Measurements from ENCODE around the gene ZBTB34.
A peak's percentile ranks its signal among the peaks of the same experiment; 100 is the strongest.

ZBTB34 gene

DNA sequence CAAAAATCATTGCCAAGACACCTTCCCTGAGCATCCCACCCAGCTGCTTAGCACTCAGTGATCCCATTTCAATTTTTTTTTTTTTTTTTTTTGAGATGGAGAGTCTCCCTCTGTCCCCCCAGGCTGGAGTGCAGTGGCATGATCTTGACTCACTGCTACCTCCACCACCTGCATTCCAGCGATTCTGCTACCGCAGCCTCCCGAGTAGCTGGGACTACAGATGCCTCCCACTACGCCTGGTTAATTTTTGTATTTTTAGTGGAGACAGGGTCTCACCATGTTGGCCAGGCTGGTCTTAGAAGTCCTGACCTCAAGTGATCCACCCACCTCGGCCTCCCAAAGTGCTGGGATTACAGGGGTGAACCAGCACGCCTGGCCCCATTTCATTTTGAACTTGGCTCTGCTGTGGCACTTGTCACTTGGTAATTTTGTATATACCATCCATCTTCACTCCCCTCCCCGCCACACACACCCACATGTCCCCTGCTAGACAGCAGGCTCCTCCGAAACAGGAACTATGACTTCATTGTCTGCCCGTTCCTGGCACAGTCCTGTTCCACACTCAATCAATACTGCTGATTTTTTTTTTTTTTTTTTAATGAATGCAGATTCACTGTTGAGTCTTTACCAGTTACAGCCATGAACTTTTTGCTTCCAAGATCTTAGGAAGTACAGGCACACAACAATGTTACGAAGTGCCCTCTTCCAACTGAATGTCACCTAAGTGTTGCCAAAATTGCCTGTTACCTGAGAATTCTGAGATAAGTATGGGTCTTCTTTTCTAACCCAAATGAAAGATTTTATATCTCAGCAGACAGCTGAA is 17.3 kb upstream of the ZBTB34 start:
- no peak for DNase-seq (ENCODE audit: low read depth in 2 of 2)

DNA sequence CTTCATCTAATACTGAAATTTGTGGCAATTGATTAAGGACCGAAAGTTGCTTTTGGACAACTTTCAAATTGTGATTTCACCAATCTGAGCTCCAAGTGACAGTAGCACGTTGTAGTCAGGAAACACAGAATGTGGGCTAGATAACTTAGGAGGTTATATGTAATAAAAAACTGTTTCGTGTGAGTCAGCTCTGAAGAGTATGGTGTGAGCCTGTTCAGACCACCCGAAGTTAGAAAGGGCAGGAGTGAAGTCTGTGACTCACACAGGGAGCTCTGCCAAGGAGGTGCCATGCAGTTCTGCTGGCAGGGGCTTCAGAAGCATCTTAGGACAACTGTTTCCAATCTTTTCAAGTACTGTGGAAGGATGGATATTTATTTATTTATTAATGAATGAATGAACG is 16.4 kb upstream of the ZBTB34 start:
- no peak for DNase-seq (ENCODE audit: low read depth in 2 of 2)

- DNase-seq (ENCODE audit: low read depth in 2 of 2) = no peak
Observed at GRCh38 chr9:126847051-126847450, 13.4 kb upstream of the ZBTB34 start.

- no peak for DNase-seq (ENCODE audit: low read depth in 2 of 2)
Observed at GRCh38 chr9:126849591-126850225, 10.7 kb upstream of the ZBTB34 start.

DNA sequence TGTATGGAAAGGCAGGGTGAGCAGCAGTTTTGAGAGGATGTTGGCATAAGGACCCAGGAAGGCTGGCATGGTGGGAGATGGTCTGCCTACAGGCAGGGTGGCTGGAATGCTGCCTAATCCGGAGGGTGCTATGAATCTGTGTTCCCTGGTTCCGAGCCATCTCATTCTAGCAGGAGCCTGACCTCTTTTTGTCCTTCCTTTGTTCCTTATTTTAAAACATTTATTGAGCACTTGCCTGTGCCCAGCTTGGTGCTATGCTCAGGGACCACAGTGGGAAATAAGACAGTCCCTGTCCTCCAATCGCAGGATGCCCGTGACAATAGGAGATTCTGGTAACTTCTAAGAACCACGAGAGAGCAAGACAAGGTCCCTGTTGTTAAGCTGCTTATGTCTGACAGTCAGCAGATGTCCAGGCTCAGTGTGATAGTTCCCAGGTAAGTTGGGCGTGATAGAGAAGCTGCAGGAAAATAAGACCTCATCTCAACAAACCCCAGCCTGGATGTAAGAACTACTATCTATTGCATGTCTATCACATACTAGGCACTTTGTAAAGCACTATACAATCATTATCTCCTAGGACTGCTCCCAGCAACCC is 9.1 kb upstream of the ZBTB34 start:
- DNase-seq (ENCODE audit: low read depth in 2 of 2) = no peak

- no peak for DNase-seq (ENCODE audit: low read depth in 2 of 2)
Observed at GRCh38 chr9:126852086-126852688, 8.3 kb upstream of the ZBTB34 start.

DNA sequence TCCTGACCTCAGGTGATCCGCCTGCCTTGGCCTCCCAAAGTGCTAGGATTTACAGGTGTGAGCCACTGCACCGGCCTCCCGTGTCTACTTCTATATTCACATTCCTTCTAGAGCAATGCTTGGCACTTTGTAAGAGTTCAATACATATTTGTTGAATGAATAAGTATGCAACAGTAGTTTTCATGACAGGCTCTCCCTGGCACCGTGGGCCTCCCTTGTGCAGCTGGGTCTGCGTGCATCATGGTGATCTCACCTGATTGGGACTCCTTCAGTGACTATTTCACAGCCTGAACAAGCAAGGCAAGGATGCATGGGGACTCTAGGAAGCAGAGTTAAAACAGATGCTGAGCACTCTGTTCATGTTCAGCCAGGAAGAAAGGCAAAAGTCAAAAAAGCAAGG is 6.8 kb upstream of the ZBTB34 start:
- DNase-seq (ENCODE audit: low read depth in 2 of 2) = no peak

GRCh38 chr9:126854734-126855133 is 5.7 kb upstream of the ZBTB34 start:
- no peak for DNase-seq (ENCODE audit: low read depth in 2 of 2)

DNA sequence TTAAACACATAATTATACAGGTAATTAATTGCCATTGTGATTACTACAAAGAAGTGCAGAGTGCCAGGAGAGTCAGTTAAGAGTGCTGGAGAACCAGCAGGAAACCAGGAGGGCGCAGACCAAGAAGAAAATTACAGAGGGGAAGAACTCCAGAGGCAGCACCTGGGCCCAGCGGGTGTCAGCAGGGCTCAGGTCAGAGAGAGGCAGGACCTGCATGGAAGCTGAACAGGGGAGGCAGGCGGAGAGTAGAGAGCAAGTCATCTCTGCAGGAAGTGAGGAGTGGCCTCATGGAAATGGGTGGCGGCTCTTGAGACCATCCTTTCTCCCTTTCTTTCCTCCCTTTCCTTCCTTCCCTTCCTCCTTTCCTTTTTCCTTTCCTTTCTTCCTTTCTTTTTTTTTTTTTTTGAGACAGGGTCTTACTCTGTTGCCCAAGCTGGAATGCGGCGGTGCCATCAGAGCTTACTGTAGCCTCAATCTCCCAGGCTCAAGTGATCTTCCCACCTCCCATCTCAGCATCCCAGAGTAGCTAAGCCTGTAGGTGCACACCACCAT is 4.0 kb upstream of the ZBTB34 start:
- DNase-seq (ENCODE audit: low read depth in 2 of 2) = no peak

DNA sequence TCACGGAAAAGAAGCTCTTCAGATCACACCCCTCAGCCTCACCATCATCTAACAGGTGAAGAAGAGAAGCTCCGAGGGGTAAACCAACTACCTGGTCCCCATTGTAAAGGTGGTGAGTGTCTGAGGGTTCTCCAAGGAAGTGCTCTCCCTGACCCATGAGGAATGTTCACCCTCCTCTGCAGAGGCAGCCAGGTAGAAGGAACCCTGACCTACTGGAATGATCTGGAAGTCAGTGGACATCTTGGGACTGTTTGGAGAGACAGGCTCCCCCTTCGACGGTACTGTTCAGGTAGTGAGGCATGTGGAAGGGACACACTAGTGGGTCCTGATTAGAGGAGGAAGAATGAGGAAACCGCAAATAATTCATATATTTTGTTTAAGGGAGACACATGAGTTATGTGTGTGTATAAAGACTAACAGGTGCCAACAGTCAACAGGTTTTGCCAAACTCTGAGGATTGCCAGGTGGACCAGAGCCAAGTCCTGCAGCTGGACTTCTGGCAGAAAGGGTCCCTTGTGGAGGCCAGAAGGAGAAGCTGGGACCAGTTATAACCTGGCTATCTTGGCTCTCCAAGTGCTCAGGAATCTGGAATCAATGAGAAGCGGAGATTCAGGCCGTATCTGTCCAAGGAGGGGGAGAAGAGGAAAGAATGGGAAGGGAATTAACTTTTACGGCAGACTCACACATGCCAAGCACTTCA is 3.0 kb upstream of the ZBTB34 start:
- no peak for DNase-seq (ENCODE audit: low read depth in 2 of 2)

GRCh38 chr9:126859111-126859510 is 1.3 kb upstream of the ZBTB34 start:
- no peak for DNase-seq (ENCODE audit: low read depth in 2 of 2)

GRCh38 chr9:126860757-126861466 is 473 bp downstream of the ZBTB34 start:
- peak in 1 of 2 donors; percentile 6 for DNase-seq (ENCODE audit: low read depth in 2 of 2)

DNA sequence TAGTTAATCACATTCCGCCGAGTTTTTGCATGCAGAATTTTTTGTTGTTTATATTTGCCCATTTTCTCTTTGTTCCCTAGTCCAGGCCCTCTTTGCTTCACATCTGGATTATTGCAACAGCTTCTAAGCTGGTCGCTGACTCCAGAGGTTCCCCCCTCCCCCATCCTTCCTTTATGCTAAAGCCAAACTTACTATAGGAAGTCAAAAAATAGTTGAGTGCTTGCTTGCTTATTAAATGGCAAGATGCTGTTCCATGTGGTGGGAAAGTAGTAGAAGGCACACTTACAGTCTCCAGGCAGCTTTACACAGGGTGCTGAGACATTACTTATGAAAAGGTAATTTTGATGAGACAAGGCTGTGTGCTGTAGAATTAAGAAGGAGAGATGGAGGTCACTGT is 1.3 kb downstream of the ZBTB34 start:
- no peak for DNase-seq (ENCODE audit: low read depth in 2 of 2)

DNA sequence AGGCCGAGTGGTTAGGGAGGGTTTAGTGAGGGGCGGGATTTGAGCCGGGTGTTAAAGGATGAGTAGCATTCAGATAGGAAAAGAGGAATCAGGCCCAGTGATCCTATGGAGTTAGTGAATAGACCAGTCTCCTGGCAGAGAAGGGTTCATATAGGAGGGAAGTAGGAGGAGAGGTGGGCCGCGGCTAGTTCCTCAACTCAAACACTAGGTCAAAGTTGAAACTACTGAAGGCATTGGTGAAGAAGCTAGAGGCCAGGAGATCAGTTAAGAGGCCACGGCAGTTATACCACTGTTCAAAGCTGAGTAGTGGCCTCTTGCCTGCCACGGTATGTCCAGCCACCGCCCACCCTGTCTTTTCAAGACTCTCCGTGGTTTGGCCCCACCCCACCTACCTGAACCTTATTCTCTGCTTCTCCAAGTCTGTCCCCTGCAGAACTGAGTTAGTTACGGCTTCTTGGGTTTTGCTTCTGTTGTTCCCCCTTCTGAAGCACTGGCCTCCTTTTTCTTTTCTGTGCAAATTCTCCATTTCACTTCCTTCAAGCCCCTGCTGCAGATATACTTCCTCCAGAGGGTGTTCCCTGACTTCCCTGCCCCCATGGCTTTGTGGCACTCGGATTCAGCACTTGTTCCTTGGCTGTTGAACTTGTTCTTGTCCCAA is 1.8 kb downstream of the ZBTB34 start:
- no peak for DNase-seq (ENCODE audit: low read depth in 2 of 2)

- DNase-seq (ENCODE audit: low read depth in 2 of 2) = no peak
Observed at GRCh38 chr9:126864771-126865170, 4.3 kb downstream of the ZBTB34 start.

- no peak for DNase-seq (ENCODE audit: low read depth in 2 of 2)
Observed at GRCh38 chr9:126869368-126869767, 8.9 kb downstream of the ZBTB34 start.

DNA sequence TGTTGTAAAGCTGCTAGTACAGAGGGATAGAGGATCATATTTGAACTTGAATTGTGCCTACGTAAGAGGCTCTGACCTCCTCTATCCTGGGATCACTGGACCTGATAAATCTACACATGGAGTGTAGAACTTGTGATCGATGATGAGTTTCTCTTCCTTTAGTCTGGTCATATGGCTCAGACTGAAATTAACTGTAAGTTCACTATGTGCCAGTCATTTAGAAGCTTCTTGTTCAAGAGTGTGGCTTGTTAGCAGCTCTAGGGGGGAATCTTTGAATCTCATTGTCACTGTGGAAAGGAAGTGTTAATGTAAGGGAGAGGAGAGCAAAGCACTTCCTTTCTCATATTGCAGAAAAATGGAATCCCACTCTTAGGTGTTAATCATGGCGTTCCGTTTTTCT is 12.1 kb downstream of the ZBTB34 start:
- DNase-seq (ENCODE audit: low read depth in 2 of 2) = no peak

GRCh38 chr9:126874546-126875314 is 14.3 kb downstream of the ZBTB34 start:
- DNase-seq (ENCODE audit: low read depth in 2 of 2) = no peak

GRCh38 chr9:126875756-126876510 is 15.5 kb downstream of the ZBTB34 start:
- DNase-seq (ENCODE audit: low read depth in 2 of 2) = no peak
